Measurements from ENCODE around the gene CDKN2AIP. TPM values are rescaled to one million over a fixed set of nuclear protein-coding genes. Genes with fewer than 3 reads are reported as not detected.

The CDKN2AIP gene
- 28.4 TPM for polyA plus RNA-seq (2012; ENCODE audit: insufficient read depth, insufficient read length, low read depth)

- peak; percentile 4 for TF ChIP-seq CTCF (IDR thresholded peaks at IDR 0.05; ENCODE audit: low read depth, low read length)
- H3K36me3 ChIP-seq, result peaks cover 39% of the 10 kb centered on the region
- H3K4me1 ChIP-seq, result no peaks in the 10 kb centered on the region
- H3K9me3 ChIP-seq, result no peaks in the 10 kb centered on the region
- peak within 1 kb of the TSS; percentile 74 for H3K4me3 ChIP-seq (ENCODE audit: low read depth, low read length)
- no peaks in the 10 kb centered on the region for H3K27me3 ChIP-seq
- peak; percentile 95 for DNase-seq
Measured at GRCh38 chr4:183444214-183445096, at the start of gene CDKN2AIP. TSS of gene CDKN2AIP (plus strand) at chr4:183444636. CDS start at chr4:183444798, 162 bp downstream.

GRCh38 chr4:183395395-183395794 is 49.0 kb upstream of the CDKN2AIP start:
- no peak for TF ChIP-seq CTCF (IDR thresholded peaks at IDR 0.05; ENCODE audit: low read depth, low read length)
- H3K4me1 ChIP-seq, result no peaks in the 10 kb centered on the region
- H3K9me3 ChIP-seq, result no peaks in the 10 kb centered on the region

GRCh38 chr4:183396227-183396637 is 48.2 kb upstream of the CDKN2AIP start:
- no peak for DNase-seq
- H3K9me3 ChIP-seq, result no peaks in the 10 kb centered on the region
- H3K27me3 ChIP-seq, result no peaks in the 10 kb centered on the region
- H3K4me3 ChIP-seq (ENCODE audit: low read depth, low read length), result no peak overlapping the region
- H3K36me3 ChIP-seq, result no peaks in the 10 kb centered on the region
- TF ChIP-seq CTCF (IDR thresholded peaks at IDR 0.05; ENCODE audit: low read depth, low read length), result no peak
- H3K4me1 ChIP-seq, result no peaks in the 10 kb centered on the region

More at GRCh38 chr4:183395395-183395794, 49.0 kb upstream of the CDKN2AIP start:
- DNase-seq, result no peak
- H3K27me3 ChIP-seq, result no peaks in the 10 kb centered on the region
- no peak overlapping the region for H3K4me3 ChIP-seq (ENCODE audit: low read depth, low read length)
- no peaks in the 10 kb centered on the region for H3K36me3 ChIP-seq

- Histone ChIP-seq H3K27me3 (no peaks in the 10 kb centered on the region), H3K4me1 (no peaks in the 10 kb centered on the region), H3K36me3 (no peaks in the 10 kb centered on the region), H3K4me3 (ENCODE audit: low read depth, low read length) (peak overlapping the region; percentile 70), H3K9me3 (no peaks in the 10 kb centered on the region)
- no peak for DNase-seq
- no peak for TF ChIP-seq CTCF (IDR thresholded peaks at IDR 0.05; ENCODE audit: low read depth, low read length)
Measured at GRCh38 chr4:183397741-183398297, 46.6 kb upstream of the CDKN2AIP start.

- peak; percentile 86 for DNase-seq
- H3K36me3 ChIP-seq, result no peaks in the 10 kb centered on the region
- TF ChIP-seq CTCF (IDR thresholded peaks at IDR 0.05; ENCODE audit: low read depth, low read length), result peak; percentile 66
- no peaks in the 10 kb centered on the region for H3K27me3 ChIP-seq
- H3K4me3 ChIP-seq (ENCODE audit: low read depth, low read length), result peak overlapping the region; percentile 70
- no peaks in the 10 kb centered on the region for H3K4me1 ChIP-seq
- no peaks in the 10 kb centered on the region for H3K9me3 ChIP-seq
Measured at GRCh38 chr4:183398298-183399125, 45.9 kb upstream of the CDKN2AIP start.

Data from BE2C (cell line).